Activated naive CD8-positive, alpha-beta T cell treated with anti-CD3 and anti-CD28 coated beads, Interleukin-2, amount 50 U/mL, for 16 hours (primary cell): ENCODE data around the gene GAR1.
"Not testable (repeated sequence)": the region's sequence is repeated elsewhere in the genome, so short reads cannot be mapped to it uniquely, and the experiment has no call there.

ENCODE experiments used
- DNase-seq: peaks from one replicate; pipeline ENCODE4 v3.0.0-alpha.2; 2020; ENCODE audit warnings: low read depth, low spot score

The GAR1 gene

GRCh38 chr4:109846395-109847098, 31.0 kb downstream of the GAR1 start:
- no peak for DNase-seq

GRCh38 chr4:109847896-109848442, 32.4 kb downstream of the GAR1 start, which contains the start of gene LRIT3:
Gene LRIT3 (plus strand): TSS chr4:109848107. CDS start chr4:109848202, 95 bp downstream.
- DNase-seq, result no peak

- no peak for DNase-seq
Measured at GRCh38 chr4:109848501-109848900, 32.9 kb downstream of the GAR1 start.

- no peak for DNase-seq
Measured at GRCh38 chr4:109850601-109851000, 35.0 kb downstream of the GAR1 start.

GRCh38 chr4:109859426-109860300, 44.1 kb downstream of the GAR1 start:
- DNase-seq, result not testable (repeated sequence)

DNA sequence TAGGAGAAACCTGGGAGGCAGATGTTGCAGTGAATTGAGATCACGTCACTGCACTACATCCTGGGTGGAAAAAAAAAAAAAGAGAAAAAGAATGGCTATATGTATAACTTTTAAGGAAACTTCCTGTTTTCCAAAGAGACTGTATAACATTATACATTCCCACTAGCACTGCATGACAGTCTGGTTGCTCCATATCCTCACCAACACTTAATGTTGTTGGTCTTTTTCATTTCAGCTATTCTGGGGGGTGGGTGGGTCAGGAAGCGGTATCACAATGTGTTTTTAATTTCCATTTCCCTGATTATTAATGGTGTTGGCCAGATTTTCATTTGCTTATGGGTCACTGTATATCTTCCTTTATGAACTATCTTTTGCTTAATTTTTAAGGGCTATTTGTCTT, 45.7 kb downstream of the GAR1 start:
- DNase-seq, result no peak

DNA sequence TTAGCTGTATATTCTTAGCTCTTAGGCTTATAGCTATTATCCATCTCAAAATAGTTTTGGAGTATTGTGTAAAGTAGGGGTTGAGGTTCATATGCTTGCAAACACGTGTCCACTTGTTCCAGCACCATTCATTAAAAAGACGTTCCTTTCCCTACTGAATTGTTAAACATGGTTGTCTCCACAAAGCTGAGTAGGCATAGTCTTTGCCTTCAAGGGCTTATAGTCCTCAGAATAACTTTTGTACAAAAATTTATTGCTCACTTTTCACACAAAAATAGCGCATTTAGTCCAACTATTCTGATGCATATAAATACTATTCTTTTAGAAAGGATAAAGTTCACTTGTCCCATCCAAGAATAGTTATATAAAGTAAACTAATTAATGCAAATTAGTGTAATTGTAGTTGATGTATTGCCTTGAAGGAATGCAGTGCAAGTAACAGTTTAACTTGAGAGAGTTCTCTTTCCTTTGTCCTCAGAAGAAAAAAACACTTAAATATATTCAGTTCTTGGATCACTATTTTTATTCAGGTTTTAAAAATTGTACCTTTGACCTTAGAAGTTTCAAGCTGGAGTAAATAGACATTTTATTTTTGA, 46.5 kb downstream of the GAR1 start:
- no peak for DNase-seq

DNA sequence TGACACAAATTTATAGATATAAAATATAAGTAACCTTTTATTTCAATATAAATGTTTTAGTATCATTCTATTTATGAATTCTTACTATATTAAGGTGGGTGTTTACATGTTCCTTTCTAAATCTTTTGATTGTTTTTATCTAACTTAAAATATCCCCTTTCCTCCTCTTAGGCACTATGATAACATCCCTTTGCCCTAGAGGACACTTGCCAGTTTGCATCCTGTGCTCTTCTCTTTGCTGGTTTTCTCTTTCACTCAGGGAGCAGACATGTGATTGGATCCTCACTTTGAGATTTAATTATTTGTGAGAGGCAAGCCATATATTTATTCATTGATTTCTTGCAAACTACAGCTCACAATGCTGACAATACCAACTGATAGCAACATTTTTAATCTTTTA, 48.6 kb downstream of the GAR1 start:
- DNase-seq, result no peak

GRCh38 chr4:109870061-109870460, 54.5 kb downstream of the GAR1 start:
- no peak for DNase-seq

GRCh38 chr4:109872065-109872464, 56.5 kb downstream of the GAR1 start:
- DNase-seq, result no peak

DNA sequence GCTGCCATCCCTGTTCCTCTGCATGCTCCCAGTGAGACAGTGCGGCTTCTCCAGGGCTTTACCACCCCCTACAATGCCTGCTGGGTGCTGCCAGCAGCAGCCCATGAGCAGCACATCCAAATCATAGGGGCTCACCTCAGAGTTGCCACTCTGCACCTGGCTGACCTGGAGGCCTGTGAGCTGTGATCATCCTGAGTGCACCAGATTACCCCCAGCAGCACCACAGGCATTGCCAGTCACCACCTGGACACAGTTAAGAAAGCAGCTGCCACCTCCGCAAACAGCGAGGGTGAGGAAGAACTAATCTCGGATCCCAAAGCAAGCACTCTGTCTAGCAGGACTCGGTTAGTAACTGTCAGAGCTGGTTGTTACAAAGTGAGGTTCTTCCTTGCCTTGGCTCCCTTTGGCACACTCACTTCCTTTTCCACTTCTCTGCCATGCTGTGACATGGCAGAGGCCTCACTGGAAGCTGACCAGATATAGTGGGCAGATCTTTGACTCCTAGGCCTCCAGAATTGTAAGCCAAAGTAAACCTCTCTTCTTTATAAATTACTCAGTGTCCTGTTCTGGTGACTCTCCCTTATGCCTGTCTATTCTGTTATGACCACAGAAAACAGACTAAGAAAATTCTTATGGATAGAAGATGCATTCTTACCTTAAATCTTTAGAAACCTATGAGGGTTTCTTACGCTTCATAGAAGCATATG, 57.5 kb downstream of the GAR1 start:
- no peak for DNase-seq

DNA sequence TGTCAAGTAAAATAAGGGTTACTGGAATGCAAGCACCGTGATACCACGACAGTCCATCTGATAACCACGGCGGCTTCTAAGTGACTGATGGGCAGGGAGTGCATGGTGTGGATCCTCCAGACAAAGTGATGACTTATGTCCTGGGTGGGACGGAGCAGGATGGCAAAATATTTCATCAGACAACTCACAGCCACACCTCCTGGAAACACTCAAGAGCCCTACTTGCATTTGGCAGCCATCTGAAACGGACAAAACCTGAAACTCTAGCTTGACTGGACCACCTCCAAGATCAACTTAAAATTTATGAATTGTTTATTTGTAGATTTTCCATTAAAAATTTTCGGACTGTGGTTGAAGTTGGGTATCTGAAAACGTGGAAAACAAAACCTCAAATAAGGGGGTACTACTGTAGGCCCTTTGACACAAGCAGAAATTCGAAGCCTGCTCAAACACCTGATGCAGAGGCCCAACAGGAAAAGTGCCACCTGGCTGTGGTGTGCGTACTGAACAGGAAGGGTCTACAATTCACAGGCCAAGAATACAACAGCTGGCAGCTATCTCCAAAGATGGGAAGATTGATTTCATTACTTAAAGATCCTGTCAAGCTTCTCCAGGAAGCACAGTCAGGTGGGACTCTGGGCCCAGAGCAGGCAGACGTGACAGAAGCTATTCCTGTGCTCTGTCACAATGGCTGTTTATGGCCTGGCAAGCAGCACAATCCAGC, 58.4 kb downstream of the GAR1 start:
- no peak for DNase-seq
